ENCODE data around the gene TESPA1.

DNA sequence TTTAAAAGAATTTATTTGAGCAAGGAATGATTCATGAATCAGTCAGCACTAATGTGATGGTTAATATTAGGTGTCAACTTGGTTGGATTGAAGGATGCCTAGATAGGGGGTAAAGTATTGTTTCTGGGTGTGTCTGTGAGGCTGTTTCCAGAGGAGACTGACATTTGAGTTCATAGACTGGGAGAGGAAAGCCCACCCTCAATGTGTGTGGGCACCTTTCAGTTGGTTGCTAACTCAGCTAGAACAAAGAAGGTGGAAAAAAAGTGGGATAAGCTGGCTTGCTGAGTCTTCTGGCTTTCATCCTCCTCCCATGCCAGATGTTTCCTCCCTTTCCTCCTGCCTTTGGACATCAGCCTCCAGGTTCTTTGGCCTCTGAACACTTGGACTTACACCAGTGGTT lies 47.2 kb downstream of the TESPA1 start:
- TF ChIP-seq POLR2A (IDR thresholded peaks at IDR 0.05; ENCODE audit: low read depth, low read length) (no peak), TAF1 (IDR thresholded peaks at IDR 0.05; ENCODE audit: low read depth, low read length) (no peak), POLR2AphosphoS5 (IDR thresholded peaks at IDR 0.05; ENCODE audit: low read depth, low read length) (no peak), SPI1 (IDR thresholded peaks at IDR 0.05; ENCODE audit: low read depth, low read length) (no peak), POU2F2 (IDR thresholded peaks at IDR 0.05; ENCODE audit: low read depth, low read length) (no peak)

All from GM12891 (cell line).